Measurements from ENCODE around the gene SLTM.

GRCh38 chr15:58856086-58856485, 77.4 kb downstream of the SLTM start:
- TF ChIP-seq CTCF (IDR thresholded peaks at IDR 0.05) (no peak), POLR2A (IDR thresholded peaks at IDR 0.05) (no peak)
